Activated CD4-positive, alpha-beta T cell treated with anti-CD3 and anti-CD28 coated beads for 24 hours (primary cell): ENCODE measurements around the gene PDPK1.

ENCODE experiments used
- DNase-seq, 2 donors: peaks; one replicate each; pipeline ENCODE4 v3.0.0-alpha.2; 2020; ENCODE audit warnings: low read depth in 2 of 2

The PDPK1 gene

GRCh38 chr16:2507052-2507659 lies 30.7 kb upstream of the PDPK1 start:
- no peak for DNase-seq

- no peak for DNase-seq
Measured at GRCh38 chr16:2507665-2508064, 30.2 kb upstream of the PDPK1 start.

- no peak for DNase-seq
Measured at GRCh38 chr16:2508722-2509400, 29.0 kb upstream of the PDPK1 start.

GRCh38 chr16:2511128-2511800 lies 26.6 kb upstream of the PDPK1 start:
- DNase-seq, result no peak

- DNase-seq, result no peak
Measured at GRCh38 chr16:2511996-2512734, 25.7 kb upstream of the PDPK1 start.

GRCh38 chr16:2512735-2513404 lies 25.0 kb upstream of the PDPK1 start:
- no peak for DNase-seq

- DNase-seq, result peak; percentile 81 to 84
Measured at GRCh38 chr16:2513405-2514332, 24.2 kb upstream of the PDPK1 start, which contains the start of gene ATP6V0C. TSS of gene ATP6V0C (plus strand) at chr16:2513952. CDS start at chr16:2514104, 152 bp downstream.

- DNase-seq, result no peak
Measured at GRCh38 chr16:2514333-2515179, 23.3 kb upstream of the PDPK1 start.

GRCh38 chr16:2515180-2515851 lies 22.5 kb upstream of the PDPK1 start:
- DNase-seq, result no peak

- DNase-seq, result no peak
Measured at GRCh38 chr16:2516391-2517240, 21.2 kb upstream of the PDPK1 start.

GRCh38 chr16:2517954-2518605 lies 19.7 kb upstream of the PDPK1 start:
- no peak for DNase-seq

- no peak for DNase-seq
Measured at GRCh38 chr16:2518823-2519710, 18.8 kb upstream of the PDPK1 start.

GRCh38 chr16:2519711-2520080 lies 18.1 kb upstream of the PDPK1 start:
- no peak for DNase-seq

GRCh38 chr16:2520097-2520783 lies 17.6 kb upstream of the PDPK1 start, which contains the start of gene AMDHD2:
TSS of gene AMDHD2 (plus strand) at chr16:2520371. CDS start at chr16:2520459, 88 bp downstream.
- DNase-seq, result peak; percentile 81 to 83

- no peak for DNase-seq
Measured at GRCh38 chr16:2520784-2521531, 16.9 kb upstream of the PDPK1 start.
